ENCODE results near the gene WDFY4. TPM values are rescaled to one million over a fixed set of nuclear protein-coding genes. Genes with fewer than 3 reads are reported as not detected.

The WDFY4 gene
- total and polyA plus RNA-seq, 2 donors (not counting 3 experiments of a cell fraction or from before 2014, with no cell fraction given) = 10.1 to 10.2 TPM

DNA sequence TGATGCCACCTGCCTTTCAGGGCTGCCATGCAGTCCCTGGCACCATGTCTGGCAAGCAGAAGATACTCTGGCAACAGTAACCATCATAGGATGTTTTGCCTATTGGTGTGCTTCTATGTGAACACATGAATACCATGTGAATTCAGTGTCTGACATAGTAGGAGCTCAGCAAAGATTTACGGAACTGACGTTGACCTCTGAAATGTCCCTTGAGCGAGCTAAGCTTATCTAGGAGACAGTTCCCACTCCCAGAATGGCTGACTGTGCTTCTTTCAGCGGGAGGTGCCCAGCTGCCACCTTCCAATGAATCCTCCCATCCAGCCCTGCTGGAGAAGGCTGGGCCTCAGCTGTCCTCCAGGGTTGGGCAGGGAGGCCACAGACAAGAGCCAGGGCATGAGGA is 326.2 kb downstream of the WDFY4 start:
- Histone ChIP-seq H3K4me2 (ENCODE audit: insufficient read depth, low read length) (no peak overlapping the region), H3K27me3 (ENCODE audit: control insufficient read depth in 2 of 2, insufficient read depth in 2 of 2, low read length in 2 of 2) (no peaks in the 10 kb centered on the region), H3K4me1 (ENCODE audit: control insufficient read depth, extremely low read depth, insufficient read depth, low read length) (no peaks in the 10 kb centered on the region), H3K27ac (ENCODE audit: insufficient read depth, low read depth, low read length) (no peak overlapping the region), H4K20me1 (replicated peaks; ENCODE audit: control insufficient read depth, extremely low read depth, insufficient read depth, low read length) (no peaks in the 10 kb centered on the region), H3K36me3 (ENCODE audit: control insufficient read depth in 2 of 2, extremely low read depth in 1 of 2, insufficient read depth in 2 of 2, low read length in 2 of 2) (no peaks in the 10 kb centered on the region), H3K4me3 (replicated peaks in 1 of 3; ENCODE audit: insufficient read depth in 1 of 3, low read depth in 1 of 3, low read length in 3 of 3) (no peak overlapping the region), H3K9ac (replicated peaks; ENCODE audit: extremely low read depth, insufficient read depth, low read length) (no peak overlapping the region), H3K79me2 (ENCODE audit: control insufficient read depth, insufficient read depth, low read length) (no peaks in the 10 kb centered on the region), H3K9me1 (replicated peaks; ENCODE audit: control insufficient read depth, extremely low read depth, insufficient read depth, low read length) (no peaks in the 10 kb centered on the region), H2AFZ (ENCODE audit: low read depth, low read length) (no peak overlapping the region), H3K9me3 (replicated peaks; ENCODE audit: control insufficient read depth, insufficient read depth, low read length) (no peaks in the 10 kb centered on the region)
- BruUV-seq (replicated peaks) = no TSS peak
- intact Hi-C loops (cut with micrococcal nuclease) = no loop called here
- DNase-seq (ENCODE audit: low read depth, low spot score) (no peak), FAIRE-seq (no peak)
- ChIA-PET POLR2A (no interaction called here), CTCF (interaction anchor here (0.8 to 1.7 kb wide), 2 partner anchors 36 to 353 kb away, joined by 3 to 4 read pairs; no protein-coding TSS in a partner anchor)
- dilution Hi-C loops (cut with MboI; ENCODE audit: extremely low pct_ligation_motif_present, low sequenced_read_pairs) = no loop called here
- TF ChIP-seq MYC (IDR thresholded peaks at IDR 0.05; ENCODE audit: low read depth, low read length) (no peak), POLR2AphosphoS5 (IDR thresholded peaks at IDR 0.05; ENCODE audit: insufficient read depth, low read depth, low read length) (no peak), EZH2 (IDR thresholded peaks at IDR 0.05; ENCODE audit: borderline replicate concordance, low read depth, low read length, severe bottlenecking) (no peak), GATA2 (IDR thresholded peaks at IDR 0.05; ENCODE audit: insufficient read depth, insufficient read length, low read depth, low read length) (no peak), JUN (IDR thresholded peaks at IDR 0.05; ENCODE audit: borderline replicate concordance, insufficient read depth, insufficient read length, low read depth) (no peak), FOS (IDR thresholded peaks at IDR 0.05; ENCODE audit: borderline replicate concordance, insufficient read depth, low read length) (no peak), POLR2A (IDR thresholded peaks at IDR 0.05; ENCODE audit: low read depth, low read length) (no peak)
- TF ChIP-seq, protein P1, sequence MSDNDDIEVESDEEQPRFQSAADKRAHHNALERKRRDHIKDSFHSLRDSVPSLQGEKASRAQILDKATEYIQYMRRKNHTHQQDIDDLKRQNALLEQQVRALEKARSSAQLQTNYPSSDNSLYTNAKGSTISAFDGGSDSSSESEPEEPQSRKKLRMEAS (IDR thresholded peaks at IDR 0.05; ENCODE audit: insufficient read depth, insufficient read length) = no peak
- TF ChIP-seq, protein P2, sequence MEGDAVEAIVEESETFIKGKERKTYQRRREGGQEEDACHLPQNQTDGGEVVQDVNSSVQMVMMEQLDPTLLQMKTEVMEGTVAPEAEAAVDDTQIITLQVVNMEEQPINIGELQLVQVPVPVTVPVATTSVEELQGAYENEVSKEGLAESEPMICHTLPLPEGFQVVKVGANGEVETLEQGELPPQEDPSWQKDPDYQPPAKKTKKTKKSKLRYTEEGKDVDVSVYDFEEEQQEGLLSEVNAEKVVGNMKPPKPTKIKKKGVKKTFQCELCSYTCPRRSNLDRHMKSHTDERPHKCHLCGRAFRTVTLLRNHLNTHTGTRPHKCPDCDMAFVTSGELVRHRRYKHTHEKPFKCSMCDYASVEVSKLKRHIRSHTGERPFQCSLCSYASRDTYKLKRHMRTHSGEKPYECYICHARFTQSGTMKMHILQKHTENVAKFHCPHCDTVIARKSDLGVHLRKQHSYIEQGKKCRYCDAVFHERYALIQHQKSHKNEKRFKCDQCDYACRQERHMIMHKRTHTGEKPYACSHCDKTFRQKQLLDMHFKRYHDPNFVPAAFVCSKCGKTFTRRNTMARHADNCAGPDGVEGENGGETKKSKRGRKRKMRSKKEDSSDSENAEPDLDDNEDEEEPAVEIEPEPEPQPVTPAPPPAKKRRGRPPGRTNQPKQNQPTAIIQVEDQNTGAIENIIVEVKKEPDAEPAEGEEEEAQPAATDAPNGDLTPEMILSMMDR (IDR thresholded peaks at IDR 0.05; ENCODE audit: extremely low read depth in 1 of 2, insufficient read depth in 1 of 2, low read depth in 1 of 2, low read length in 2 of 2) = no peak
